Stimulated activated CD8-positive, alpha-beta memory T cell treated with anti-CD3 and anti-CD28 coated beads, Interleukin-4, amount 100 ng/mL, for 48 hours (primary cell): ENCODE results near the gene FNDC5.

Source experiments
- DNase-seq: peaks from one replicate; pipeline ENCODE4 v3.0.0-alpha.2; 2020

The FNDC5 gene

DNA sequence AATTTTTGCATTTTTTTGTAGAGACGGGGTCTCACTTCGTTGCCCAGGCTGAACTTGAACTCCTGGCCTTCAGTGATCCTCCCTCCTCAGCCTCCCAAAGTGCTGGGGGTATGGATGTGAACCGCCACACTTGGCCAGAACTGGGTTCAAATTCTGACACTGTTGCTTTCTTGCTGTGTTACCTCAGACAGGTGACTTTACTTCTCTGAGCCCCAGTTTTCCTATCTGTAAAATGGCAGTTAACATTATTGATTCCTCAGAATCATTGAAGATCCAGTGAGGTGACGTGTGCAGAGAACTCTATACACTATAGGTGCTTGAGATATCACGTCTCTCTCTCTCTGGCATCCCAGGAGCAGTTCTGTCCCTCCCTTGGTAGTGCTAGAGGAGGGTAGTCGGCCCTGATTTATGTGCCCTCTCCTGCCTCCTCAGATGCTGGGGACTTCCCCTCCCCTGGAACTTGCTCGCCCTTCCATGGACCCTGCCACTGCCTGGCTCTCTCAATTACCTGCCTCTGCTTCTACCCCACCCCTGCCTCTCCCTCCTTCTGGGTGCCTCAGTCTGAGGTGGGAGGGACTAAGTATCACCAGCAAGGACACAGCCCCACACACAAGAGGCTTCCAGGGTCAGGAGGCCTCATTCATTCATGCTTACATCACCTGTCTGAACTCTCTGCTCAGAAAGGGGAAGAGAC lies 12.8 kb upstream of the FNDC5 start:
- no peak for DNase-seq

DNA sequence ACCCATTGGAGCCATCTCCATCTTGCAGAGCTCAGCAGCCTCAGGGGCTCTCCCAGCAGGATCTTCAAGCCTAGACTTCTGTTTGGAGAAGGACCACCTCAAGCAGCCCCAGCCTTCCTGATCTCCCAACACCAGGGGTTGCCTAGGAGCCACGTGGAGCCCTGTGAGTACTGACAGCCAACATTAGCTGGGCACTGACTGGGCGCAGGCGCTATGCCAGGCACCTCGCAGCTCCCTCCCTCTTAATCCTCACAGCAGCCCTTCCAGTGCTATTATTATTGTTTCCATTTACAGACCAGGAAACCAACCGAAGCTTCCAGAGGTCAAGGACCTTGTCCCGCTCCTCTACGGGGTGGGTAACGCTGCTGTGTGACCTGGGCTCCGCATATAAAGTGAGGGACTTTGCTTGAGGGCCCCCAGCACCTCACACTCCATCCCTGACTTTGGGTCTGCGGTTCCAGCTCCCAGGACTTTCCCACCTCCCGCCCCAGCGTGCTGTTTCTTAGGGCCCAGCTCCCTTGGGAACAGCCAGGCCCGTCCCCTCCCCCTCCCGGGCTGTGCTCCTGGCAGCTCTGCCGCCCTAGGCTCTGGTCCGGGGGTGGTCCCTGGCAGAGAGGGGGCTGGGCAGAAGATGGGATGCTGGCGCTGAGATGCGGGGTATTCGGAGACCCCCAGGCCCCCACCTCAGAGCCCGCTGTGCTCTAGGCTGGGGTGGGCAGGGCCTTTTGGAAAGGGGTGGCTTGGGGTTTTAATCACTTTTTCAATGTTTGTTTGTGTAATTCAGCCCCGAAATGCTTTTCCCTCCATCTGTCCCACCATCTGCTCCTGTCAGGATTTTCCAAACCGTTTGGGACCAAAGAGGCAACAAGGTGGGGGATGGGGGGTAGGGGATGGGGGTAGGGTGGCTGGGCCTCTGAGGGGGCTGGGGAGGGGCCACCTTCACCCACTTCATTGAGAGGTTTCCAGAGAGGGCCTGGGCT lies 11.4 kb upstream of the FNDC5 start:
- no peak for DNase-seq

DNA sequence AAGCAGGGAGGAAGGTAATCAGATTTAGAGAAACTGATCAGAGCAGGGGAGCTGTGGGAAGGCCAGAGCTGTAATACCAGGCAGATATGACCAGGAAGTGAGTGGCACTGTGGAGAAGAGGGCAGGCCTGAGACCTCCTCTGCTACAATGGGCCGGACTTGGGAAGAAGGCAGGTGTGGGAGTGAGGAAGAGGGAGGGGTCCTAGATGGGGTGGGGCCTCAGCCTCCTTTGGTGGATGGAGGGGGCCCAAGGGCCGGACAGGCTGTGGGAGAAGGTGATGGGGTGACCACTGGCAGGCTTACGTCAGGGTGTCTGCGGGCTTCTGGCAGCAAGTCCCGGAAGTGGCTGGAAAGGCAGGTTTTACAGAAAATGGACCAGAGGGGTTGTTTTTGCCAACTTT lies 10.6 kb upstream of the FNDC5 start:
- DNase-seq = no peak

DNA sequence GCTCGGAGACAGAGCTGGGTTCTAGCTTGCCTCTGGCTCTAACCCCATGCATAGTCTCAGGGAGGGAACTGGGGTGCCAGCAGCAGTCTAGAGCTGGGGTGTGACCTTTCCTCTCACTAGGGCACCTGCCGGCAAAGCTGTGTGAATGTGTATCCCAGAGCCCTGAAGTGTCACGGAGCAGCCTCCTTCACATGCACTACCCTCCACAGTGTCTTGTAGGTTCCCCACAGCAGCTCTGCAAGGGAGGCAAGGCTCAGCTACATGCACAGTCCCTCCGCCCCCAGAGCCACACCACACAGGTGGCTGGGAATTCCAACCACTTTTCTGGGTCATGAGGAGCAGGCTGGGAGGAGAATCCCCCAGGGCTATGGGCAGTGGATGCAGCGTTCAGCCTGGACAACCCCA lies 7.9 kb upstream of the FNDC5 start:
- DNase-seq = no peak

DNA sequence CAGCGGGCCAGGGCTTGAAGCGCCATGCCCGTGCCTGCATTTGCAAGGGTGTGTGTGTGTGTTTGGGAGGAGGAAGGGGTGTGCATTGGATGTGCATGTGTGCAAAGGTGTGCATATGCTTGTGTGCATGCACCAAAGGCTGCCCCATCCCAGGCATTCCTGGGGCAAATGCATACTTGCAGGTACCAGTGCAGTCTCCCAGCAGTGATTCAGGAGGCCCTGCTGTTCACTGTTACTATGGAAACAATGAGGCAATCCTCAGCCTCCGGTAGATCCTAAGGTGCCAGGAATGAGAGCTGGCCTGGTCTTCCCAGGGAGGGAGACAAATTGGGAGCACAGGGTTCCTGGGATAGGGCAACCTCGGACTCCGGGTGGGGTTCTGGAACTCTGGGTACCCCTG lies 7.5 kb upstream of the FNDC5 start:
- DNase-seq = no peak

DNA sequence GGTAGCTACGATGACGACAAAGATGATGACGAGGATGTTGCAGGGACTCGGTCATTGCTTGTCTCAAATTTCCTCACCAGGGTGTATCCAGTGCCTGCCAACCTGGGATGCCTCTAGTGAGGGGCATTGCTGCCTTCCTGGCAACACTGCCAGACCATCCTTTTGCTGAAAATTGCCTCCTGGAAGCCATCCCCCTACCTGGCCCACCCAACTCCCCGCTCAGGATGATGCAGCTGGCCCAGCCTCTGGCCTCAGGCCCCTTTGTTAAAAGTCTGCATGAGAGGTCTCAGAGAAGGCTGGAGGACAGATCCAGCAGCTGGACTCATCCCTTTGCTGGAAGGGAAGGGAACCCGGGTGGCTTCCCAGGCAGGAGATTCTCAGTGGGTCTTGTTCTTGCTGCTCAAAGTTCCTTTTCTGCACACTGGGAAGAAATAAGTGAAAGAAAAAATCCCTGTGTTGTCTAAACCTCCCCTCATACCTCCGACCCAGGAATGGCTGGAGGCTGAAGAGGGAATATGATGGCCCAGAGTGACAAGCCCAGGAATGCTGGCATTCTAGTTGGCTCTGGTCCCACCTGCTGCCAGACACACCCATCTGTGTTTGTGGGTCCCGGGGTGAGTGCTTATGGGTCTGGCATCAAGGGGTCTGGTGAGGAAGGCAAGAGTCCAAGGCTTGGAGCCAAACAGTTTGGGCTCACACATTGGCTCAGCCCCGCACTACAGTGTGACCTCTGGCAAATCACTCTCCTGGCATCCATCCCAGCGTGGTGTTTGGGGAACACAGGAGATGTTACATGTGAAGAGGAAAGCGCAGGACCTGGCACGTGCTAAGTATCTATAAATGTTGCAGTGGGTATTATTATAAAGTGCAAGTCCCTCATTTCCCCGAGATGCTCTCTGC lies 6.7 kb upstream of the FNDC5 start:
- no peak for DNase-seq

DNA sequence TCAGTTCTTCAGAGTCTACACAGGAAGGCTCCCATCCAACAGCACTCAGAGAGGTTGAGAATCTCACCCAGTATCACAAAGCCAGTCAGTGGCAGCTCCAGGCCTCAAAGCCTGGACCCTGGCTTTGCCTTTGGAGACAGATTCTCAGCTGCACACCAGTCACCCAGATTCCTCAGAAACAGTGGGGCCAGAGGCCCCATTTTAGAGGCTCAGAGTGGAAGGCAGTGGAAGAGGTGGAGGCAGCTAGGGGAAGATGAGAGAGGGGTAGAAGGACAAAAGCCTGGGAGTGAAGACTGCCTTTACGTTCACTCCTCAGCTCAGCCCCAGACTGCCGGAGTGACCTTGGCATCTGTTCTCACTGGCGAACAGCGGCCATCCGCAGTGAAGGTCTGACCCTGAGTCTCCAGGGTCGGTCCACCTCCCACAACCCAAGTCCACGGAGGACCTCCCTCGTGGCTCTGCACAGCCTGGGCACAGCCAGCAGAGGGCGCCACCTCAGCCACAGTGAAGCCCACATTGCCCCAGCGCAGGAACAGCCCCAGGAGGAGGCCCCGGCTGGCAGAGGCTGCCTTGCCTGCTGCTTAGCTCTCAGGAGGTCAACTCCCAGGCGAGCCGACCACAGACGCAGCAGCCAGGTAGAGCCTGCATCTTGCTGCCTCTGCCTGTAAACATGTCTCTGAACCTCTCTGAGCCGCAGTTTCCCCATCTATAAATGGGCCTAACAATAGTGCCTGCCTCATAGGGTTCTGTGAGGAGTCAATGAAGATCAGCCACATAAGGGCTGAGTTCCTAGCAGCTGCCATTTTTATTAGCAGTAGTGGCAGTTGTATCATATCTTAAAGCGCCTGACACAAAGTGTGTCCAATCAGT lies 5.9 kb upstream of the FNDC5 start:
- DNase-seq = peak; percentile 62

DNA sequence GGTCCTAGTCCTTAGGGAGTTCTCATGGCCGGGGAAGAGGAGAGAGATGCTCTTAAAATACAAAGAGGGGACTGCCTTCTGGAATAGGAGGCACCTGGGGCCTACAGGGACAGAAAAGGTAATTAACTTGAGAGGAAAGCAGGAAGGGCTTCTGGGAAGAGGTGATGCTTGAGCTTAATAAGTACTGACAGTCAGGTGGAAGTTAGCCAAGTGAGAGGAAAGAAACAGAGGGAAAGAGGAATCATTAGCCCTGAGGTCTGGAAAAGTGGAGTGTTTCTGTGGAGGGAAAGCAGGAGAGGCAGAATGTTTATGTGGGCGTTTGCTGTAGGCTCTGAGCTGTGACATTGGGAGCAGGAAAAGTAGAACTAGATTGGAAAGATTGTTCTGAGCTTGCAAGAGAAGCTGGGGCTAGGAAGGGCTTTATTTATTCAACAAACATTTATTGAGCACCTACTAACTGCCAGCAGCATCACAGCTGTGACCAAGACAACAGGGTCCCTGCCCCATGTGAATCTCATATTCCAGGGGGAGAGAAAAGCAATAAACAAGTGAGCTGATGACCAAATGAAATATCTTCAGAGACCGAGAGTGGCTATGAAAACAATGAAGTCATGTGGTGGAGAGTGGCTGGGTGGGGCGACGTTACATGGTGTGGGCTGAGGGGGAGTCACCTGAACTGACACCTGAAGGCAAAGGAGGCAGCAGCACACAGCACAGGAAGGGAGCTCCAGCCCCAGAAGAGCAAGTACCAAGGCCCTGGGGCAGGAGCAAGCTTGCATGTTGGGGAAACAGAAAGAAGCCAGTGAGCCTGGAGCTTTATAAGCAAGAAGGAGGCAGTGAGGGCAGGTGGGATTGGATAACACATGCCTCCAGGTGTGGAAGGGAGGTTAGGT lies 4.4 kb upstream of the FNDC5 start:
- DNase-seq = no peak

DNA sequence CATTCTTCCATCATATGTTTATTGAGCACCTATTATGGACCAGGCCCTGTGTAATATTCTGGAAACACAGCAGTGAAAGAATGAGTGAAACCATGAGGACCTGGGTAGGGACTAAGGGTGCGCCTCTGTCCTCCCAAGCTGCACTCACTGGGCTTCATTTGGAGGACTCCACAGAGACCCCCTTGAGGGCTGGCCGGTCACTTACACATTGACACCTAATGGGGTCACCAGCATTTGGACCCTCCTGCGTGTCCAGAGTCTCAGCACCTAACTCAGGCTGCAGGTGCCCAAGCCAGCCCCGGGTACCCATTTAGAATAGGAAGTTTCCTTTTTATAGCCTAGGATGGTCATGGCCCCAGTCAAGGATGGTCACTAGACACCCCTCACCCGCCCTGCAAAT lies 2.8 kb upstream of the FNDC5 start:
- no peak for DNase-seq

DNA sequence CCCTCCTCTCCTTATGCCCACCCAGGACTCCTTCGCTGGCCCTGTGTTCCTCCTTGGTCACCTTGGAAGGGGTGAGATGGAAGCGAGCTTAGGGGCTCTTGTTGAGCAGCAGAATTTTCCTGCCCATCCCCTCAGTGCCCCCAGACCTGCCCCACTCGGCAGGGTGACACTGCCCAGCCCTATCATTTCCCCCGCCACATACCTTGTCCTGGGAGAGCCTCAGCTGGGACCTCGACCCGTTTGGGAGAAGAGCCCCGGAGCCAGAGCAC lies 1.4 kb upstream of the FNDC5 start:
- no peak for DNase-seq

DNA sequence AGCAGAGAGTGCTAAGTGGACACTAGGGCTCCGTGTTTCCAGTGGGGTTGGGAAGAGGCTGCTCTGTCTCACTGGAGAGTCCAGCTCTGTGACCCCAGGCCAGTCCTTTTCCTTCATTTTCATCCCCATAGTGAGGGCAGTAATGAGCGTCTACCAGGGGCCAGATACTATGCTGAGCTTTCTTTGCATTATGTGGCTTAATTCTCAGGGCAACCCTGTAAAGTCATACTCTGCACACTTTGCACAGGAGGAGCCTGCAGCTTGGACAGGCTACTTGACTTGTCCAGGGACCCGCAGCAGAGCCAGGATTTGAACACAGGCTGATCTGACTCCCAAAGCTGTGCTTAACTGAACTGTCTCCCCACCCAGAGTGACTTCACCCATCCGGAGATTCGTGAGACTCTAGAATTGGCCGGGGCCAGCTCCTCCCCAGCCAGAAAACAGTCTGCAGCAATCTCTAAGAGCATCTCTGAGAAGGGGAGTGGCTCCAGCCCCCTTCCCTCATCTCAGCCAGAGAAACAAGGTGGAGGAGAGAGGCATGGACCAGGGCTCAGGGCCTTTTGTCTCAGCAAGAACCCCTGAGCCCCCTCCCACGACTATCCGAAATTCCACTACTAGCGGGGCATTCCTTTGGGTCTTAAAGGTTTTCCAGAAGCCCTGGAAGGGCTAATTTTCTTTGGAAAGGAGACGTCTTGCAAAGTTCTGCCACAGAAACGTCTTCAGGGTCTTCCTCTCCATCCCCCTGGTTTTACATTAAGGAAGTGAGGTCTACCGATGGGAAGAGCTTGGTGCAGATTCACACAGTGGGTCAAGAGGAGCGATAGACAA lies 866 bp upstream of the FNDC5 start:
- DNase-seq = no peak

DNA sequence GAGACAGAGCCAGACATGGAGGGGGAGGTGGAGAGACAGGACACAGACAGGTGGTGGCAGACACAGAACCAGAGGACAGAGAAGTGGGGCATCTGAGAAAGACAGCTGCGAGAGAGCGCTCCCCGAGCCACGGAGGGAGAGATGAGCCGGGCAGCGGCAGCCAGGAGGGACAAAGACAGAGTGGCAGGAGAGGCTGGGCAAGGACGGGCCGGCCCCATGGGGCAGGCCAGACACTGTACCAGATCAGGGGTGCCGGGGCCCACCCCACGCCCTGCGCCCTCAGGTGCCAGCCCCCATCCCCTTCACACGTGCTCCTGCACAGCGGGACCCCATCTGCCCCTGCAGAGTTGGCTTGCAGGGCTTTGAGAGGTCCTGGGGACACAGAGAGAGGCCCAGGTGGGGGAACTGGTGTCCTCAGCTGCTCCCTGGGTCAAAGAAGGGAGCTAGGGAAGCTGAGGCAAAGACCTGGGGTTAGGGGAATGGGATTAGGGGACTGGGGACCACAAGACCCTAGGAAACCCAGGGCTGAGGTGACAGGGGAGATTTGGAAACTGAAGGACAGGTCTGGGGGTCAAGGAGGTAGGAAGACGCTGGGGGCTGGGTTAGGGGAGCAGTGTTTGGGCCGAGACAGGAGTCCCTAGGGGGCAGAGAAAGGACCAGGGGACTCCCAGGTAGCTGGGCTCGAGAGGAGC lies 643 bp downstream of the FNDC5 start:
- no peak for DNase-seq

DNA sequence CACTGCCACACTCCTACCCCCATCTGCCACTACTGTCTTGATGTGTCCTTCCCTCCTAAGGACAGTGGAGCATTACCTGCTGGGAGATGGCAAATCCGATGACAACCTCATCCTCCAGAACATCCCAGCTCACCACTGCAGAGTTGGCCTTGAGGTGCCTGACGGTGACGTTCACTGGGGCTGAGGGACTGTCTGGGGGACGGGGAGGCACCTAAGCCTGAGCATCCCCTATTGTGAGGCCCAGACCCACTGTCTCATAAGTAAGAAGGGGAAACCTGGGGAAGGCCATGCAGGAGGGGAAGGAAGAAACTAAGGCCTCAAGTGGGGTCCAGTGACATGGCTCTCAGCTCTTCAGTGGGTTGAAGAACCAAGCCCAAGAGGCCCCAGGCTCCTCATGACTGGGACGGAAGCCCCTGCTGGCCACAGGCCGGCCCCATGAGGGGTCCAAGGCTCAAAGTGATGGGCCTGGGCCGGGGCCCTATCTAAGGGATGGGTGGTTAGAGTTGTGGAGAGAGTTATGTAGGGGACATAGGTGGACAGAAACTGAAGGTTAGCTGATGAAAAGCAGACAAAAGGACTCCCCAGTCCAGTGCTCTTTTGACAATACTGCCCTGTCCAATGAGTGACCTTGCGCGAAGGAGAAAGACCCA lies 1.8 kb downstream of the FNDC5 start:
- no peak for DNase-seq

DNA sequence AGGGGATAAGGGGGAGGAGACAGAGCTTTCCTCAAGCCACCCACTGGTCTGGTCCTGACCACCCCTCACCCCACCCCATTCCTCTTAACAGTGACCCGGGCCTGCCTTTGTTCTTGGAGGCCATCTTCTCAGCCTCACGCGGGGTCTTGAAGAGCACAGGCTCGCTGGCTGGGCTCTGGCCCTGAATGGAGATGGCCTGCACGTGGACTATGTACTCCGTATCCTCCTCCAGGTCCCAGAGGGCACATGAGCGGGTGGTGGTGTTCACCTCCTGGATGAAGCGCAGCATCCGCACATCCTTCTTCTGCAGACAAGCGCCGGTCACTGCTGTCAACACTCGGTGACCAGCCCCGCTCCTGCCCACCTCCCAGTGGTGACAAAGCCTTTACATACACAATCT lies 2.6 kb downstream of the FNDC5 start:
- DNase-seq = no peak

DNA sequence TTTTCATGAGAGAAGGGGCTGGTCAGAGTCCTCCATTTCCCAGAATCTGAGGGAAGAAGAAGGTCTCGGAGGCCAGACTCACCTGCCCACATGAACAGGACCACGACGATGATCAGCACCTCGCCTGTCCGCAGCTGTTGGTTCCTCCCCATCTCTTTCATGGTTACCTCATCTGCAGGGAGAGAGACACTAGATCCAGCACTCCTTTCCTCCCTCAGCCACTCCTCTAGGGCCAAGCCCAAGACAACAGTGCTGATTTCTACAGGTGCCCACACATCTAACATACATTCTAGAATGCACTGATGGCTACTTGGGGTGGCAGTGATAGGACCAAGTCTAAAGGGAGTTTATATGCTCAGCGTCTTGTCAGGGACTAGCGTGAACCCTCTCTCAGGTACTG lies 3.0 kb downstream of the FNDC5 start:
- no peak for DNase-seq

DNA sequence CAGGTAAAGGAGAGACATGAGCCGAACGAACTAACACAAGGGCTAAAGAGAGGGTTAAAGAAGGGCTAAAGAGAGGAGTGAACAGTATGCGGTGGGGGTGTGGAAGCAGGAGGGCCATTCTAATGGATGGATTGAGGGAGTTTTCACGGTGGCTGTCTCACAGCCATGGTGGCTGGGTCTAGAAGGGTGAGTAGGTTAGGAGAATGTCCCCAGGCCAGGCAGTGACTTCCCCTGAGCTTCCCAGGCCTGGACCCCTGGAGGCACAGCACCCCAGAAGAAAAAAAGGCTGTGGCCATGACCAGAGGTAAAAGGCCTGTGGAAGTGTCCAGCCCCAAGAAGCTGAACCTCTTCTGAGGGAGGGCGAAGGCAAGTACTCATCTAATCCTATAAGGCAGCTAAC lies 3.6 kb downstream of the FNDC5 start:
- DNase-seq = no peak

DNA sequence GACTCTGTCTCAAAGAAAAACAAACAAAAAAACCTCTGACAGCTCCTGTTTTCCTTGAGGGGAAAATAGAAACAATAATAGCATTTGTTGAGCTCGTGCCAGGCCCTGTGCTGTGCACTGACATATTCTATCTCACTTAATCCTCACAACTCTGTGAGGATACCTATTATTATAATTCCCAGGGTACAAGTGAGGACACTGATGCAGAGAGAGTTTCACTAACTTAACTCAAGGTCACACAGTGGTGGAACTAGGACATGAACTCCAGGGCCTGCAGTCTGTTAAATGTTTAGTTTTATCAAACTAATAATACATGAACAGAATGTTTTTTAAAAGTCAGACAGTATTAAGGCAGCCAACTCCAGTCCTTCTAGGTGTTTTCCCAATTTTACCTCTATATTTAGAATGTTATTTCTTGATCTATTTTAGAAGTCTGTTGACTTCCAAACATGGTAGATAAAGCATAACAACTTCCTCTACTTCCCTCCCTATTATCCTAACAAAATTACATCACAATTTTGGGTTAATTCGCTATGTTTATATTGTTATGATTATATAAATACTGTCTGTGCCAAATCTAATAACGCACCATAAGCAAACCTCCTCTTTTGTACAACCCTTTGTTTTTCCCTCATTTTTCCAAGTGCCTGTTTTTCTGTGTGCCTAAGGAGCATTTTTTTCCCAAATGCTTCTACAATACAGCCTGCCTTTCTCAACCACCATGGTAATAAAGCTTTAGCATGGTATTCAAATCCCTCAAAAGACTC lies 4.9 kb downstream of the FNDC5 start:
- no peak for DNase-seq

DNA sequence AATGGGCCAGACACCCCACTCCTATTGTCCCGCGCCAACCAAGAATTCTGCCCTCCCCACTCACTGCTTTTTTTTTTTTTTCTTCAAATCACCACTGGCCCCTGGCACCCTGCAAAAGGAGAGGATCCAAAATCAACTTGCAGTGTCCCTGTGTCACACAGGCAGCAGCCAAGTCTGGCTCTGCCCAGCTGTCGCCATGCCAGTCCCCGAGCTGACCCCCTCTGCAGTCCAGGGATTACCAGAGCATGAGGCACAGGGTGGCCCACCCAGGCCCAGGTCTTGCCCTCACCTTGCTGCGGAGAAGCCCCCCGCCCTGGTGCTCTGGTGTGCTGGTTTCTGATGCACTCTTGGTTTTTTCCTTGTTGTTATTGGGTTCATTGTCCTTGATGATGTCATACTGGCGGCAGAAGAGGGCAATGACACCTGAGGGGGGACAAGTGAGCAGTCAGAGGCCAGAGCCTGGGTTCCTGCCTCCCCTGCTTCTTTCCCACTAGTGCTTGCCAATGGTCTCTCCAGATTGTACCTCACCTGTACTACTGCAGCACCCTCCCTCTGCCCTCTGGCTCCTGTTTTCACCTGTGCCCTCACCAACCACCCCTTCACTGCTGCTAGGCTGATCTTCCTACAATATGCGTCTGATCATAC lies 6.2 kb downstream of the FNDC5 start:
- no peak for DNase-seq
